Measurements from ENCODE around the gene FAM3B.
"Not testable (repeated sequence)": the region's sequence is repeated elsewhere in the genome, so short reads cannot be mapped to it uniquely, and the experiment has no call there.

The FAM3B gene

GRCh38 chr21:41350436-41351155 lies 34.0 kb downstream of the FAM3B start:
- no peak for DNase-seq (ENCODE audit: low spot score)

GRCh38 chr21:41357546-41357945 lies 40.9 kb downstream of the FAM3B start:
- no peak for DNase-seq (ENCODE audit: low spot score)

GRCh38 chr21:41358193-41359166 lies 41.9 kb downstream of the FAM3B start:
- DNase-seq (ENCODE audit: low spot score), result peak; percentile 40

GRCh38 chr21:41359286-41359685 lies 42.7 kb downstream of the FAM3B start:
- DNase-seq (ENCODE audit: low spot score), result peak; percentile 55

- DNase-seq (ENCODE audit: low spot score), result not testable (repeated sequence)
Measured at GRCh38 chr21:41359754-41360071, 43.1 kb downstream of the FAM3B start.

GRCh38 chr21:41360072-41360821 lies 43.6 kb downstream of the FAM3B start:
- peak; percentile 58 for DNase-seq (ENCODE audit: low spot score)

- peak; percentile 29 for DNase-seq (ENCODE audit: low spot score)
Measured at GRCh38 chr21:41361053-41361785, 44.6 kb downstream of the FAM3B start.

- DNase-seq (ENCODE audit: low spot score), result no peak
Measured at GRCh38 chr21:41361786-41362604, 45.4 kb downstream of the FAM3B start, which contains the start of gene MX2. TSS of gene MX2 (plus strand) at chr21:41362027. CDS start at chr21:41376907, 14,880 bp downstream.

GRCh38 chr21:41362605-41363369 lies 46.2 kb downstream of the FAM3B start:
- DNase-seq (ENCODE audit: low spot score), result no peak

GRCh38 chr21:41363370-41364270 lies 47.0 kb downstream of the FAM3B start:
- no peak for DNase-seq (ENCODE audit: low spot score)

- no peak for DNase-seq (ENCODE audit: low spot score)
Measured at GRCh38 chr21:41364308-41364707, 47.7 kb downstream of the FAM3B start.

- no peak for DNase-seq (ENCODE audit: low spot score)
Measured at GRCh38 chr21:41365377-41366107, 48.9 kb downstream of the FAM3B start.

- no peak for DNase-seq (ENCODE audit: low spot score)
Measured at GRCh38 chr21:41366522-41367151, 50.0 kb downstream of the FAM3B start.

- DNase-seq (ENCODE audit: low spot score), result no peak
Measured at GRCh38 chr21:41367301-41367944, 50.8 kb downstream of the FAM3B start.

- no peak for DNase-seq (ENCODE audit: low spot score)
Measured at GRCh38 chr21:41367945-41368734, 51.5 kb downstream of the FAM3B start.

GRCh38 chr21:41368735-41369104 lies 52.1 kb downstream of the FAM3B start:
- DNase-seq (ENCODE audit: low spot score), result no peak
